HepG2 (cell line): ENCODE results near the gene EPS8. TPM values are rescaled to one million over a fixed set of nuclear protein-coding genes. Genes with fewer than 3 reads are reported as not detected.

ENCODE experiments used
- ESRRA ChIP-seq: sonication (generic); formaldehyde crosslinking; IDR thresholded peaks from 2 replicates; pipeline ENCODE4 v1.5.1; 2020; ENCODE audit warnings: mild to moderate bottlenecking, low read depth, missing genetic modification reagents
- FOXA1 ChIP-seq, 2 experiments: fragments of 450-650 bp in 1 of 2; sonication (generic) in 1 of 2; formaldehyde crosslinking in 1 of 2; IDR thresholded peaks; 2 replicates each; pipeline versions ENCODE4 v1.4.0 to v1.6.1; 2016 to 2020; ENCODE audit warnings: missing genetic modification reagents in 1 of 2
- FOXP1 ChIP-seq, 2 experiments: fragments of 450-650 bp in 1 of 2; IDR thresholded peaks; 2 replicates each; pipeline ENCODE4 v1.6.1; 2017 to 2018; ENCODE audit warnings: antibody characterized with exemption in 1 of 2
- GATA4 ChIP-seq: sonication (generic); IDR thresholded peaks from 2 replicates; pipeline ENCODE4 v1.6.1; 2016; ENCODE audit warnings: antibody characterized with exemption, low read depth, borderline replicate concordance
- HDAC1 ChIP-seq: sonication (generic); formaldehyde crosslinking; IDR thresholded peaks from 2 replicates; pipeline ENCODE4 v1.5.1; 2020; ENCODE audit warnings: mild to moderate bottlenecking, missing genetic modification reagents
- HNF4G ChIP-seq, 2 experiments: sonication (generic) in 1 of 2; formaldehyde crosslinking in 1 of 2; IDR thresholded peaks; 2 replicates each; pipeline versions ENCODE4 v1.4.0 to v1.6.1; 2011 to 2020; ENCODE audit warnings: borderline replicate concordance in 2 of 2, low read depth in 2 of 2, mild to moderate bottlenecking in 2 of 2, low read length in 1 of 2, missing genetic modification reagents in 1 of 2, moderate library complexity in 1 of 2
- IKZF5 ChIP-seq: IDR thresholded peaks from 2 replicates; pipeline ENCODE4 v1.6.1; 2018; ENCODE audit warnings: missing genetic modification reagents, mild to moderate bottlenecking, missing compliant biosample characterization
- KAT7 ChIP-seq: IDR thresholded peaks from 2 replicates; pipeline ENCODE4 v1.6.1; 2018; ENCODE audit warnings: borderline replicate concordance, missing compliant biosample characterization
- KDM5A ChIP-seq: fragments of 200-600 bp; sonication (generic); IDR thresholded peaks from 2 replicates; pipeline ENCODE4 v1.7.0; 2018; ENCODE audit warnings: antibody characterized with exemption, mild to moderate bottlenecking, low read length, borderline replicate concordance
- KMT2A ChIP-seq: sonication (generic); formaldehyde crosslinking; IDR thresholded peaks from 2 replicates; pipeline ENCODE4 v1.4.0; 2020; ENCODE audit warnings: missing genetic modification reagents
- KMT2B ChIP-seq: IDR thresholded peaks from 2 replicates; pipeline ENCODE4 v1.6.1; 2016; ENCODE audit warnings: missing genetic modification reagents, missing compliant biosample characterization
- MIXL1 ChIP-seq: IDR thresholded peaks from 2 replicates; pipeline ENCODE4 v1.6.1; 2016
- NFIC ChIP-seq: IDR thresholded peaks from 2 replicates; pipeline ENCODE4 v1.6.1; 2012; ENCODE audit warnings: mild to moderate bottlenecking, low read length, inconsistent platforms
- NKX3-1 ChIP-seq: sonication (generic); formaldehyde crosslinking; IDR thresholded peaks from 2 replicates; pipeline ENCODE4 v1.5.0; 2020; ENCODE audit warnings: missing genetic modification reagents
- SMYD3 ChIP-seq: sonication (generic); formaldehyde crosslinking; IDR thresholded peaks from 2 replicates; pipeline ENCODE4 v1.8.1; 2023; ENCODE audit warnings: mild to moderate bottlenecking, missing genetic modification reagents
- SOX13 ChIP-seq, 3 experiments: fragments of 450-650 bp in 1 of 3; sonication (generic) in 1 of 3; formaldehyde crosslinking in 1 of 3; IDR thresholded peaks in 2 of 3; conservative IDR thresholded peaks in 1 of 3; 2 replicates each; pipeline versions ENCODE4 v1.5.0 to v1.6.1; 2016 to 2020; ENCODE audit warnings: antibody characterized with exemption in 1 of 3, mild to moderate bottlenecking in 1 of 3, missing compliant biosample characterization in 1 of 3, missing genetic modification reagents in 1 of 3, moderate library complexity in 1 of 3
- SOX6 ChIP-seq, 2 experiments: fragments of 450-650 bp in 1 of 2; sonication (generic) in 1 of 2; formaldehyde crosslinking in 1 of 2; IDR thresholded peaks; 2 replicates each; pipeline versions ENCODE4 v1.4.0 to v1.6.1; 2017 to 2020; ENCODE audit warnings: antibody characterized with exemption in 1 of 2, mild to moderate bottlenecking in 1 of 2, missing genetic modification reagents in 1 of 2
- SP5 ChIP-seq: IDR thresholded peaks from 2 replicates; pipeline ENCODE4 v1.6.1; 2016; ENCODE audit warnings: low read depth, borderline replicate concordance
- WIZ ChIP-seq: sonication (generic); formaldehyde crosslinking; IDR thresholded peaks from 2 replicates; pipeline ENCODE4 v1.5.1; 2020; ENCODE audit warnings: mild to moderate bottlenecking, missing genetic modification reagents
- ZGPAT ChIP-seq: IDR thresholded peaks from 2 replicates; pipeline ENCODE4 v1.6.1; 2016; ENCODE audit warnings: mild to moderate bottlenecking
- ZNF124 ChIP-seq: sonication (generic); formaldehyde crosslinking; IDR thresholded peaks from 2 replicates; pipeline ENCODE4 v1.4.0; 2020; ENCODE audit warnings: missing genetic modification reagents
- ZNF20 ChIP-seq: sonication (generic); formaldehyde crosslinking; IDR thresholded peaks from 2 replicates; pipeline ENCODE4 v1.4.0; 2020; ENCODE audit warnings: mild to moderate bottlenecking, moderate library complexity, missing genetic modification reagents
- ZNF24 ChIP-seq: fragments of 450-650 bp; IDR thresholded peaks from 2 replicates; pipeline ENCODE4 v1.6.1; 2017; ENCODE audit warnings: antibody characterized with exemption, mild to moderate bottlenecking
- ZNF331 ChIP-seq: sonication (generic); formaldehyde crosslinking; IDR thresholded peaks from 2 replicates; pipeline ENCODE4 v1.4.0; 2020; ENCODE audit warnings: missing genetic modification reagents
- polyA plus RNA-seq, 8 experiments: library from polyadenylated mRNA; depleted of rRNA in 3 of 8; stranded (reverse) in 7 of 8; unstranded in 1 of 8; fragments of >200 nt; fragmentation: Illumina TruSeq in 4 of 8; extraction: Trizol in 4 of 8; gene quantifications; 2 replicates each; pipeline versions ENCODE4 v1.2.1 to v1.2.3, GENCODE V29; 2011 to 2016; ENCODE audit warnings: low read depth in 4 of 8, missing spikeins in 1 of 8, mixed read lengths in 1 of 8; ENCODE audit not compliant: insufficient read depth in 1 of 8
- total RNA-seq, 5 experiments: library from RNA; depleted of rRNA; stranded (reverse); fragments of >200 nt; fragmentation: Illumina TruSeq; extraction: Trizol; gene quantifications; 2 replicates each; pipeline ENCODE4 v1.2.3, GENCODE V29; 2016; ENCODE audit warnings: low read depth in 1 of 5
- TF ChIP-seq, protein P1 (sequence below): sonication (generic); formaldehyde crosslinking; IDR thresholded peaks from 2 replicates; pipeline ENCODE4 v1.4.0; 2020; ENCODE audit warnings: mild to moderate bottlenecking, missing genetic modification reagents

EPS8 gene
- total and polyA plus RNA-seq, 2 of the 13 experiments (the other 11 are each of a cell fraction or from before 2014, with no cell fraction given): 37.1 to 43.4 TPM

DNA sequence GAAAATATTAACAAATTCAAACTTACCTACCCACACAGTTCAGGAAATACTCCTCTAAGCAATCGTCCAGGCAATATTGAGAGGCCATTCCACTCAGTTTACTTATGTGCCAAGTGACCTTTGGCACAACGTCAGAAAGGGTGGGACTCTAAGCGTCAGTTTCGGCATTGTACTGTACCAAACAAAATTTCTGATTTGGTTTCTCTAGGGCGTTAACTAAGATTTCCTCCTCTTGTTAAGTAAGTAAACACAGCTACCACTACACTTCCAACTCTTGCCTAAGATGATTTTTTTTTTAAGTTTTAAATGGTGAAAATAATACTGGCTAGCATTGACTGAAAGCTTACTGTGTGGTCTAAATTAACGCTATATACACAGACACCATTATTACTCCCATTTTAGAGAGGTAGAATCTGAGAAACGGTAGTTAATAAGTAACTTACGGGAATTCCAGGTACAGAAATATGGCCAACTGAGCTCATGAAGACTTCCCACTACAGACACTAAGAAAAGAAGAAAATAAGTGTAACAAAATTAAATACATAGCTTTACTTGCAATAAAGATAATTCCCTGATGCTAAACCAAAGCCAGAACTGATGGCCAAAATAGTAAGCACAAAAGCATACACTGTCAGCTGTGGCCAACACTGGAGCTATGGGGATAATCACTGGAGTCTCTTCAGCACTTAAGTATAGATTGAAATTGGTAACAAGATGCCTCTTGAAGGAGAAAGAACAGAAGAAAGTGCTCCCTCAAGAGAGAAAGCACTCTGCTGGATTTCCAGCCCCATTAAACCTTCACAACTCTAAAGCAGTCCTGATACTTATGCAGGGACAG lies 76.1 kb downstream of the EPS8 start (continued):
- TF ChIP-seq HNF4G (IDR thresholded peaks at IDR 0.05; ENCODE audit: borderline replicate concordance, low read depth, low read length) (peak; percentile 88), HNF4G (CRISPR knock-in tag; IDR thresholded peaks at IDR 0.05; ENCODE audit: borderline replicate concordance, low read depth) (no peak), SOX6 (IDR thresholded peaks at IDR 0.05) (no peak), SOX6 (CRISPR knock-in tag; IDR thresholded peaks at IDR 0.05) (peak; percentile 84), GATA4 (peak; percentile 8; the same call in 1 of the 2 replicates), ZNF24 (no peak), WIZ (CRISPR knock-in tag) (no peak), HDAC1 (CRISPR knock-in tag) (peak; percentile 49), ZGPAT (CRISPR knock-in tag) (peak; percentile 48), SMYD3 (CRISPR knock-in tag) (no peak), KAT7 (peak; percentile 62; the same call in 1 of the 2 replicates), MIXL1 (CRISPR knock-in tag) (peak; percentile 75), FOXP1 (IDR thresholded peaks at IDR 0.05) (no peak), FOXP1 (CRISPR knock-in tag; IDR thresholded peaks at IDR 0.05) (peak; percentile 29; the same call in 1 of the 2 replicates), NFIC (peak; percentile 43; the same call in 1 of the 2 replicates), ZNF20 (CRISPR knock-in tag) (no peak), FOXA1 (IDR thresholded peaks at IDR 0.05) (no peak), FOXA1 (CRISPR knock-in tag; IDR thresholded peaks at IDR 0.05) (peak; percentile 60), SOX13 (IDR thresholded peaks at IDR 0.05) (no peak), SOX13 (CRISPR knock-in tag; conservative IDR thresholded peaks at IDR 0.05 in 1 of 2, IDR thresholded peaks at IDR 0.05 in 1 of 2) (peak in 1 of 2 experiments; percentile 78; a peak in 2 of 4 replicates), ZNF331 (0 out of 2 replicates have a peak, but pooled peaks have one; percentile 14), IKZF5 (no peak), KMT2B (CRISPR knock-in tag) (peak; percentile 47; the same call in 1 of the 2 replicates), ESRRA (CRISPR knock-in tag) (0 out of 2 replicates have a peak, but pooled peaks have one; percentile 35), NKX3-1 (CRISPR knock-in tag) (no peak), KMT2A (CRISPR knock-in tag) (peak; percentile 34; the same call in 1 of the 2 replicates), KDM5A (no peak), SP5 (CRISPR knock-in tag) (peak; percentile 80), ZNF124 (CRISPR knock-in tag) (0 out of 2 replicates have a peak, but pooled peaks have one; percentile 23)
- TF ChIP-seq, protein P1, sequence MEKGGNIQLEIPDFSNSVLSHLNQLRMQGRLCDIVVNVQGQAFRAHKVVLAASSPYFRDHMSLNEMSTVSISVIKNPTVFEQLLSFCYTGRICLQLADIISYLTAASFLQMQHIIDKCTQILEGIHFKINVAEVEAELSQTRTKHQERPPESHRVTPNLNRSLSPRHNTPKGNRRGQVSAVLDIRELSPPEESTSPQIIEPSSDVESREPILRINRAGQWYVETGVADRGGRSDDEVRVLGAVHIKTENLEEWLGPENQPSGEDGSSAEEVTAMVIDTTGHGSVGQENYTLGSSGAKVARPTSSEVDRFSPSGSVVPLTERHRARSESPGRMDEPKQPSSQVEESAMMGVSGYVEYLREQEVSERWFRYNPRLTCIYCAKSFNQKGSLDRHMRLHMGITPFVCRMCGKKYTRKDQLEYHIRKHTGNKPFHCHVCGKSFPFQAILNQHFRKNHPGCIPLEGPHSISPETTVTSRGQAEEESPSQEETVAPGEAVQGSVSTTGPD: peak; percentile 75; the same call in 1 of the 2 replicates
